ENCODE results near the gene CRABP2. TPM values are rescaled to one million over a fixed set of nuclear protein-coding genes. Genes with fewer than 3 reads are reported as not detected.

Gene CRABP2
- total and polyA plus RNA-seq, 11 donors, result 0.46 to 11.4 (median 1.4) TPM; not detected in 3

DNA sequence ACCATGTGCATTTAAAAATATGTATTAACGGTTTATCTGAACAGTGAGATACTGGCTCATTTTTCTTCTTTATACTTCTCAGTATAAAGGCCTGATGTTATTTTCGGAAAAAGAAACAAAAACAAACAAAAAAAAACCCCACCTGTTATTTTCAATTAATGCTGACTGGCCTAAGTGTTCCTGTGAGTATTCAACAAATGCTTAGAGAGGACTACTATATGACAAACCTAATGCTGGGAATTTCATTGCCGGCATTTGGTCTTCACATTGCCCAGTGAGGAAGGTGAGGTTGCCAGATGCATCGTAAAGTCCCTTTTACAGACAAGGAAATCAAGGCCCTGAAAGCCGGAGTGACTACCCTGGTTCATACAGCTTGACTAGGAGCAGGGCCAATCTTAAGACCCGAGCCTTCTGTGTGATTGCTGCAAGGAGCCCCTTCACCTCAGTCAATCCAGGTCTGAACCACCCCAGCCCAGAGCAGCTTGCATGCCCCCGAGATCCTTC is 34.9 kb upstream of the CRABP2 start:
- H3K36me3 ChIP-seq, result peaks cover 0 to 61% (median 52%) of the 10 kb centered on the region in 9 donors
- 24 to 29% (median 25%) methylated on average over 7 of the region's 7 CpGs for WGBS, 4 donors
- no peaks in the 10 kb centered on the region for H3K9me3 ChIP-seq
- peak overlapping the region; percentile 41 to 94 (median 74) for H3K4me3 ChIP-seq
- peaks cover 0 to 28% (median 21%) of the 10 kb centered on the region in 12 donors for H3K4me1 ChIP-seq
- ATAC-seq, result peak in 3 of 4 donors; percentile 1 to 5 (median 1)
- H3K27ac ChIP-seq, result peak overlapping the region in 11 of 12 donors; percentile 45 to 94 (median 83)
- no peak for DNase-seq
- no peaks in the 10 kb centered on the region for H3K27me3 ChIP-seq
- TF ChIP-seq POLR2A (IDR thresholded peaks at IDR 0.05) (no peak), CTCF (IDR thresholded peaks at IDR 0.05) (no peak)
- intact Hi-C loops (cut with DNase I), result loop anchor here in 3 of 10 donors (2.0 kb wide), 1 partner anchor 27 kb away; the partner anchor contains the start of gene PRCC (in 3 of the 3)

DNA sequence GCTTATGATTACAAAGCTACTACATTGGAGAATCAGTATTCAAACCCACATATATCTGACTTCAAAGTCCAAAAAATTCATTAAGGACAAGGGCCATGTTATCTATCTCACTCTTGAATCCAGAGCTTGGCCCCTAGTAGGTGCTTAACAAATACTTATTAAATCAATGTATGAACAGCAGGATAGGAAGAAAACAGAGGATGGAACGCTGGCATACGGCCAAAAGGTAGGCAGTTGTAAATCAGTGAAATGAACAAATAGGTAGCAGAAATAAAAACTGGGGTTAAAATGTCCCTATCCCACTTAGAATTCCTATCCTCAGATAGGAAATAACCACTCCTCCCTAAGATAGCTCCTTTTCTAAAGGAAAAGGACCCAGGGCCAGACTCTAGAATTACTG is 33.5 kb upstream of the CRABP2 start:
- H3K4me1 ChIP-seq, result peaks cover 0 to 20% (median 14%) of the 10 kb centered on the region in 12 donors
- DNase-seq (no peak), ATAC-seq (no peak)
- WGBS, 4 donors, result 81 to 90% (median 86%) methylated on average over 2 of the region's 2 CpGs
- no peak overlapping the region for H3K27ac ChIP-seq
- peaks cover 0 to 61% (median 49%) of the 10 kb centered on the region in 9 donors for H3K36me3 ChIP-seq
- H3K27me3 ChIP-seq, result no peaks in the 10 kb centered on the region
- no peaks in the 10 kb centered on the region for H3K9me3 ChIP-seq
- H3K4me3 ChIP-seq, result no peak overlapping the region
- intact Hi-C loops (cut with DNase I), result no loop called here
- no peak for TF ChIP-seq CTCF (IDR thresholded peaks at IDR 0.05)
- TF ChIP-seq POLR2A (IDR thresholded peaks at IDR 0.05), result no peak

DNA sequence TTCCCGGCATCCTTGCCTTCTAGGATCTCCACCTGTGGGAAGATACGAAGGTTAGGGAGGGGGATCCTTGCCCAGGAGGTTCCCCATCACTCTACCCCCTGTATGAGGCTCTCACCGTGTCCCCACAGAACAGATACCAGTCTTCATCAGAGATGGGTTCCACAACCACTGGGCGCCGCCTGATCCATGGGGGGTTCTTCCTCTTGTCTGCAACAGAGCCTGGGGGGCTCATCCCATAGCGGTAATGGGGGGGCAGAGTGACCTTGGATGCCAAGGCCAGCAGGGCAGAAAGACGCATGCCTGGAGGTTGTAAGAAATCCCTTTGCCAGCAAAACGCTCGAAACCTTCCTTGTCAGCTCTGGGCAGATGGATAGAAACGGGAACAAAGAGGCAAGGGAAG is 33.0 kb upstream of the CRABP2 start:
- Histone ChIP-seq H3K27me3 (no peaks in the 10 kb centered on the region), H3K36me3 (peaks cover 0 to 61% (median 49%) of the 10 kb centered on the region in 9 donors), H3K9me3 (no peaks in the 10 kb centered on the region), H3K4me1 (peaks cover 0 to 21% (median 14%) of the 10 kb centered on the region in 12 donors), H3K4me3 (no peak overlapping the region), H3K27ac (no peak overlapping the region)
- DNase-seq (peak in 1 of 5 donors; percentile 41), ATAC-seq (no peak)
- no peak for TF ChIP-seq POLR2A (IDR thresholded peaks at IDR 0.05)
- TF ChIP-seq CTCF (IDR thresholded peaks at IDR 0.05), result no peak
- intact Hi-C loops (cut with DNase I), result no loop called here
- 89 to 95% (median 92%) methylated on average over 10 of the region's 10 CpGs for WGBS, 4 donors

DNA sequence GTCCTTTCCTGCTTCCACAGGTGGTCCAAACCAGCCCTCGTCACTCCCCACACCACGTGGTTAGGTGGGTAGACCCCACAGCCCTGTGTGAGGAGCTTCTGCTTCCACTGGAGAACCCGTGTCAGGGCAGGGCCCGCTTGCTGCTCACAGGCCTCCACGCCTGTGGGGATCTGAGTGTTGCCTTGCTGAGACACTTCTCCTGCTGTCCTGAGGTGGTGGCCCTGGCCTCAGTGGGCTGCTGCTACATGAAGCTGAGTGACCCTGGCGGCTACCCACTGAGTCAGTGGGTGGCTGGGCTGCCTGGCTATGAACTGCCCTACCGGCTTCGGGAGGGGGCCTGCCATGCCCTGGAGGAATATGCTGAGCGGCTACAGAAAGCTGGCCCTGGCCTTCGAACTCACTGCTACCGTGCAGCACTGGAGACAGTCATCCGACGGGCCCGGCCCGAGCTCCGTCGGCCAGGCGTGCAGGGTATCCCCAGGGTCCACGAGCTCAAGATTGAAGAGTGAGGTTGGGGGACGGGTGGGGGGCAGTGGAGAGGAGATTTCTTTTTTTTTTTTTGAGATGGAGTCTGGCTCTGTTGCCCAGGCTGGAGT is 28.7 kb upstream of the CRABP2 start:
- WGBS, 4 donors, result 75 to 93% (median 92%) methylated on average over 4 to 20 of the region's 20 CpGs
- Histone ChIP-seq H3K27me3 (no peaks in the 10 kb centered on the region), H3K36me3 (peaks cover 0 to 65% (median 42%) of the 10 kb centered on the region in 9 donors), H3K4me3 (no peak overlapping the region), H3K9me3 (no peaks in the 10 kb centered on the region), H3K27ac (no peak overlapping the region), H3K4me1 (peaks cover 0 to 15% (median 5%) of the 10 kb centered on the region in 12 donors)
- ATAC-seq, result no peak
- intact Hi-C loops (cut with DNase I), result no loop called here
- TF ChIP-seq POLR2A (IDR thresholded peaks at IDR 0.05) (no peak), CTCF (IDR thresholded peaks at IDR 0.05) (no peak)
- DNase-seq, result peak in 1 of 5 donors; percentile 49

Data from heart left ventricle (tissue), 16 donors.